HFF-Myc (cell line): ENCODE data around the gene KHDC3L.

ENCODE experiments used
- DNase-seq: peaks from one replicate; pipeline ENCODE4 v3.0.0-alpha.2; 2011; ENCODE audit warnings: low read depth; ENCODE audit errors: extremely low read depth
- H3K4me3 ChIP-seq: replicated peaks from 2 replicates; pipeline ENCODE4 v1.5.1; 2011; ENCODE audit warnings: low read depth, mild to moderate bottlenecking, control low read depth, low read length
- CTCF ChIP-seq: IDR thresholded peaks from 2 replicates; pipeline ENCODE4 v1.5.1; 2012; ENCODE audit warnings: mild to moderate bottlenecking, low read depth, low read length, control low read depth; ENCODE audit errors: missing control alignments

The KHDC3L gene

GRCh38 chr6:73362358-73362757 lies at the start of gene KHDC3L:
Gene KHDC3L (plus strand): TSS chr6:73362658. CDS start chr6:73362730, 72 bp downstream.
- no peak for DNase-seq
- TF ChIP-seq CTCF, result no peak
- H3K4me3 ChIP-seq, result no peak within 1 kb of the TSS

- H3K4me3 ChIP-seq, result peak overlapping the region; percentile 22; the same call in 1 of the 2 replicates
- no peak for DNase-seq
- no peak for TF ChIP-seq CTCF
These were observed 47.6 kb upstream of the KHDC3L start for GRCh38 chr6:73314577-73315492.

DNA sequence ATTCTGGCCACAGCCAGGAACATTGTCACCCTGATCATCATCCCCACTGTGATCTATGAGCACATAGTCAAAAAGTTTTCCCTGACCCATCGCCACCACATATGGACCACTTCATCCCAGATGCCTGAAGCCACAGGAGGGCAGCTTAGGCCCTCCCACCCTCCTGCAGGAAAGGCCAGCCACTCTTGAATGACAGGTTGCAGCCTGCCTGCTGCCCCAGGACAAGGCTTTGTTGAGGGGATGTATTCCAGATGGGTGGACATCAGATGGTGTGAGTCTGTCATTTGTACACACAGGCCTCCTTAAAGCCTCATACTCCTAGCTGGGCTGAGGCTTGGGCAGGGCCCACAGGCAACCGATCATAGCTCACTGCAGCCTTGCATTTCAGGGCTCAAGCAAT lies 39.1 kb upstream of the KHDC3L start:
- DNase-seq, result no peak
- no peak overlapping the region for H3K4me3 ChIP-seq
- no peak for TF ChIP-seq CTCF

GRCh38 chr6:73325656-73326055 lies 36.8 kb upstream of the KHDC3L start:
- H3K4me3 ChIP-seq, result no peak overlapping the region
- TF ChIP-seq CTCF, result no peak
- no peak for DNase-seq

GRCh38 chr6:73328790-73329189 lies 33.7 kb upstream of the KHDC3L start:
- no peak for TF ChIP-seq CTCF
- no peak for DNase-seq
- H3K4me3 ChIP-seq, result no peak overlapping the region

- DNase-seq, result no peak
- no peak for TF ChIP-seq CTCF
These were observed 33.3 kb upstream of the KHDC3L start for GRCh38 chr6:73329201-73329600.

More at GRCh38 chr6:73329201-73329600, 33.3 kb upstream of the KHDC3L start:
- H3K4me3 ChIP-seq, result no peak overlapping the region
